Measurements from ENCODE around the gene CAMTA1. TPM values are rescaled to one million over a fixed set of nuclear protein-coding genes. Genes with fewer than 3 reads are reported as not detected.

CAMTA1 gene
- total RNA-seq, 1 donor from 2014 or later, result 40.9 TPM

GRCh38 chr1:7032992-7033391, 247.7 kb downstream of the CAMTA1 start:
- no peak for DNase-seq (ENCODE audit: low read depth in 2 of 2)

- DNase-seq (ENCODE audit: low read depth in 2 of 2), result no peak
Measured at GRCh38 chr1:7036386-7036785, 251.1 kb downstream of the CAMTA1 start.

- no peak for DNase-seq (ENCODE audit: low read depth in 2 of 2)
Measured at GRCh38 chr1:7039590-7040220, 254.5 kb downstream of the CAMTA1 start.

- DNase-seq (ENCODE audit: low read depth in 2 of 2), result no peak
Measured at GRCh38 chr1:7040969-7041695, 255.9 kb downstream of the CAMTA1 start.

- DNase-seq (ENCODE audit: low read depth in 2 of 2), result peak; percentile 29 to 33
Measured at GRCh38 chr1:7042322-7043190, 257.3 kb downstream of the CAMTA1 start.

- DNase-seq (ENCODE audit: low read depth in 2 of 2), result no peak
Measured at GRCh38 chr1:7043191-7043549, 257.9 kb downstream of the CAMTA1 start.

- no peak for DNase-seq (ENCODE audit: low read depth in 2 of 2)
Measured at GRCh38 chr1:7043719-7044535, 258.7 kb downstream of the CAMTA1 start.

- DNase-seq (ENCODE audit: low read depth in 2 of 2), result no peak
Measured at GRCh38 chr1:7045897-7046296, 260.6 kb downstream of the CAMTA1 start.

- DNase-seq (ENCODE audit: low read depth in 2 of 2), result peak; percentile 38 to 61
Measured at GRCh38 chr1:7046314-7046713, 261.1 kb downstream of the CAMTA1 start.

GRCh38 chr1:7046891-7047290, 261.6 kb downstream of the CAMTA1 start:
- DNase-seq (ENCODE audit: low read depth in 2 of 2), result no peak

- DNase-seq (ENCODE audit: low read depth in 2 of 2), result no peak
Measured at GRCh38 chr1:7047866-7048265, 262.6 kb downstream of the CAMTA1 start.

GRCh38 chr1:7048395-7048794, 263.1 kb downstream of the CAMTA1 start:
- no peak for DNase-seq (ENCODE audit: low read depth in 2 of 2)

GRCh38 chr1:7049913-7050625, 264.8 kb downstream of the CAMTA1 start:
- no peak for DNase-seq (ENCODE audit: low read depth in 2 of 2)

GRCh38 chr1:7050751-7051665, 265.8 kb downstream of the CAMTA1 start:
- no peak for DNase-seq (ENCODE audit: low read depth in 2 of 2)

GRCh38 chr1:7052701-7053100, 267.4 kb downstream of the CAMTA1 start:
- no peak for DNase-seq (ENCODE audit: low read depth in 2 of 2)

- no peak for DNase-seq (ENCODE audit: low read depth in 2 of 2)
Measured at GRCh38 chr1:7060745-7061144, 275.5 kb downstream of the CAMTA1 start.

GRCh38 chr1:7062346-7063061, 277.2 kb downstream of the CAMTA1 start:
- DNase-seq (ENCODE audit: low read depth in 2 of 2), result no peak

- no peak for DNase-seq (ENCODE audit: low read depth in 2 of 2)
Measured at GRCh38 chr1:7063981-7064380, 278.7 kb downstream of the CAMTA1 start.

GRCh38 chr1:7068552-7068951, 283.3 kb downstream of the CAMTA1 start:
- DNase-seq (ENCODE audit: low read depth in 2 of 2), result no peak

Data from lung microvascular endothelial cell (primary cell).